GM19397 (cell line): ENCODE data around the gene DLX2.

Experiments
- ATAC-seq: cut with Tn5 transposase; IDR thresholded peaks from one replicate; pipeline ENCODE4 v1.9.1; 2021; ENCODE audit warnings: mild to moderate bottlenecking, moderate library complexity; ENCODE audit not compliant: unreplicated experiment

The DLX2 gene

GRCh38 chr2:172107690-172108586, 5.2 kb upstream of the DLX2 start:
- no peak for ATAC-seq

GRCh38 chr2:172106108-172106961, 3.6 kb upstream of the DLX2 start:
- ATAC-seq: no peak

- no peak for ATAC-seq
These were observed 2.9 kb upstream of the DLX2 start for GRCh38 chr2:172105471-172106107.

- ATAC-seq: no peak
These were observed 972 bp upstream of the DLX2 start for GRCh38 chr2:172103471-172104272.

- ATAC-seq: no peak
These were observed 794 bp downstream of the DLX2 start for GRCh38 chr2:172101821-172102390.

GRCh38 chr2:172100935-172101820, 1.5 kb downstream of the DLX2 start:
- ATAC-seq: no peak

- no peak for ATAC-seq
These were observed 2.4 kb downstream of the DLX2 start for GRCh38 chr2:172100080-172100934.

GRCh38 chr2:172099472-172100079, 3.1 kb downstream of the DLX2 start:
- ATAC-seq: no peak

GRCh38 chr2:172098650-172099471, 3.8 kb downstream of the DLX2 start:
- ATAC-seq: no peak

- no peak for ATAC-seq
These were observed 4.4 kb downstream of the DLX2 start for GRCh38 chr2:172098287-172098649.

- ATAC-seq: no peak
These were observed 5.1 kb downstream of the DLX2 start for GRCh38 chr2:172097557-172098131.

GRCh38 chr2:172096626-172097547, 5.8 kb downstream of the DLX2 start:
- ATAC-seq: no peak

GRCh38 chr2:172095905-172096625, 6.6 kb downstream of the DLX2 start:
- no peak for ATAC-seq

GRCh38 chr2:172095146-172095904, 7.4 kb downstream of the DLX2 start:
- ATAC-seq: no peak
